Neuronal stem cell (in vitro differentiated cells): Measurements from ENCODE around the gene IARS2.
"Not testable (repeated sequence)": the region's sequence is repeated elsewhere in the genome, so short reads cannot be mapped to it uniquely, and the experiment has no call there.

ENCODE experiments used
- DNase-seq: peaks from one replicate; pipeline ENCODE4 v3.0.0-alpha.2; 2013; ENCODE audit warnings: low spot score
- H2AFZ ChIP-seq: one replicate; pipeline ENCODE4 v1.6.1; 2013; ENCODE audit warnings: mild to moderate bottlenecking, low read length, inconsistent platforms
- H2AK5ac ChIP-seq: 2 replicates; pipeline ENCODE4 v1.6.1; 2013; ENCODE audit warnings: low read depth, mild to moderate bottlenecking, inconsistent platforms, low read length, moderate library complexity, mixed read lengths
- H2BK120ac ChIP-seq: 2 replicates; pipeline ENCODE4 v1.6.1; 2013; ENCODE audit warnings: low read depth, mild to moderate bottlenecking, inconsistent platforms, low read length, moderate library complexity, mixed read lengths
- H2BK12ac ChIP-seq: one replicate; pipeline ENCODE4 v1.6.1; 2013; ENCODE audit warnings: low read length, inconsistent platforms
- H2BK15ac ChIP-seq: 2 replicates; pipeline ENCODE4 v1.6.1; 2013; ENCODE audit warnings: mild to moderate bottlenecking, low read length, inconsistent platforms, mixed read lengths
- H2BK5ac ChIP-seq: one replicate; pipeline ENCODE4 v1.6.1; 2013; ENCODE audit warnings: inconsistent platforms, mild to moderate bottlenecking, low read length, moderate library complexity
- H3K14ac ChIP-seq: one replicate; pipeline ENCODE4 v1.6.1; 2013; ENCODE audit warnings: low read length, inconsistent platforms
- H3K18ac ChIP-seq: 2 replicates; pipeline ENCODE4 v1.6.1; 2013; ENCODE audit warnings: low read length, inconsistent platforms
- H3K23ac ChIP-seq: 2 replicates; pipeline ENCODE4 v1.6.1; 2013; ENCODE audit warnings: low read depth, mild to moderate bottlenecking, mixed read lengths, low read length, inconsistent platforms; ENCODE audit not compliant: poor library complexity
- H3K27ac ChIP-seq: replicated peaks from 3 replicates; pipeline ENCODE4 v1.5.1; 2013; ENCODE audit warnings: low read length, inconsistent platforms
- H3K27me3 ChIP-seq, 3 experiments: 2 replicates each; pipeline ENCODE4 v1.6.1; 2013; ENCODE audit warnings: low read length in 3 of 3, mild to moderate bottlenecking in 2 of 3, inconsistent platforms in 1 of 3, low read depth in 1 of 3, mixed read lengths in 1 of 3, moderate library complexity in 1 of 3; ENCODE audit not compliant: control insufficient read depth in 3 of 3, insufficient read depth in 3 of 3
- H3K36me3 ChIP-seq, 2 donors: replicated peaks in 1 of 2; 2 replicates each; pipeline ENCODE4 v1.6.1; 2013; ENCODE audit warnings: low read length in 2 of 2; ENCODE audit not compliant: control insufficient read depth in 2 of 2, insufficient read depth in 2 of 2
- H3K4ac ChIP-seq: 2 replicates; pipeline ENCODE4 v1.6.1; 2013; ENCODE audit warnings: inconsistent platforms, mild to moderate bottlenecking, low read length, moderate library complexity
- H3K4me1 ChIP-seq, 2 donors: 1 replicate in 1 of 2; 2 replicates in 1 of 2; pipeline ENCODE4 v1.6.1; 2013; ENCODE audit warnings: low read length in 2 of 2, low read depth in 1 of 2; ENCODE audit not compliant: control insufficient read depth in 2 of 2, insufficient read depth in 1 of 2
- H3K4me2 ChIP-seq: one replicate; pipeline ENCODE4 v1.6.1; 2013; ENCODE audit warnings: mild to moderate bottlenecking, low read length, inconsistent platforms; ENCODE audit not compliant: insufficient read depth, poor library complexity, severe bottlenecking
- H3K4me3 ChIP-seq, 2 donors: 2 replicates each; pipeline ENCODE4 v1.5.1; 2013; ENCODE audit warnings: low read length in 2 of 2, mild to moderate bottlenecking in 2 of 2, inconsistent platforms in 1 of 2, moderate library complexity in 1 of 2
- H3K79me1 ChIP-seq: one replicate; pipeline ENCODE4 v1.6.1; 2013; ENCODE audit warnings: low read depth, mild to moderate bottlenecking, inconsistent platforms, low read length, moderate library complexity
- H3K9ac ChIP-seq: one replicate; pipeline ENCODE4 v1.6.1; 2013; ENCODE audit warnings: mild to moderate bottlenecking, low read depth, low read length, inconsistent platforms; ENCODE audit not compliant: poor library complexity
- H3K9me3 ChIP-seq, 2 donors: replicated peaks in 1 of 2; 2 replicates each; pipeline versions ENCODE3 to v1.6.1; 2013; ENCODE audit warnings: low read length in 2 of 2, mild to moderate bottlenecking in 2 of 2, inconsistent platforms in 1 of 2, low read depth in 1 of 2, mixed read lengths in 1 of 2, moderate library complexity in 1 of 2; ENCODE audit not compliant: control insufficient read depth in 2 of 2, insufficient read depth in 1 of 2
- H4K8ac ChIP-seq: one replicate; pipeline ENCODE4 v1.6.1; 2013; ENCODE audit warnings: low read depth, mild to moderate bottlenecking, inconsistent platforms, low read length, moderate library complexity
- H4K91ac ChIP-seq: one replicate; pipeline ENCODE4 v1.6.1; 2013; ENCODE audit warnings: low read length, low read depth, mild to moderate bottlenecking, inconsistent platforms; ENCODE audit not compliant: poor library complexity
- WGBS, 2 donors: extraction: QIAGEN DNeasy Blood & Tissue Kit; methylation state at CpG; one replicate each; pipeline ENCODE4 v1.1.7; 2013; ENCODE audit warnings: missing lambda C conversion rate in 2 of 2, mixed read lengths in 1 of 2; ENCODE audit not compliant: insufficient read length in 2 of 2, insufficient replicate concordance in 1 of 2; ENCODE audit errors: extremely low coverage in 2 of 2; 5-methylcytosine and 5-hydroxymethylcytosine counted together

IARS2 gene

DNA sequence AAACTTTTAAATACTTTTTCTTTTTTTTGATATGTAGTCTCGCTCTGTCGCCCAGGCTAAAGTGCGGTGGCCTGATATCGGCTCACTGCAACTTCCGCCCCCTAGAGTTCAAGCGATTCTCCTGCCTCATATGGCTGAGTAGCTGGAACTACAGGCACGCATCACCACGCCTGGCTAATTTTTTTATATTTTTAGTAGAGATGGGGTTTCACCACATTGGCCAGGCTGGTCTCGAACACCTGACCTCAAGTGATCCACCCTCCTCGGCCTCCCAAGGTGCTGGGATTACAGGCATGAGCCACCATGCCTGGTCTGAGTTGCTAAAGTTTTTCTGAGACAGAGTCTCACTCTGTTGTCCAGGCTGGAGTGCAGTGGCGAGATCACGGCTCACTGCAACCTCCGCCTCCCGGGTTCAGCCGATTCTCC is 7.7 kb upstream of the IARS2 start:
- no CpG with 5 or more reads among the region's 15 CpGs for WGBS, 2 donors
- not testable (repeated sequence) for H4K91ac ChIP-seq, H3K14ac ChIP-seq, H3K4me1 ChIP-seq, H3K18ac ChIP-seq, H3K9me3 ChIP-seq, H3K36me3 ChIP-seq, H3K4ac ChIP-seq, H2BK120ac ChIP-seq, H2BK12ac ChIP-seq, H3K4me2 ChIP-seq, H3K27ac ChIP-seq, H3K9ac ChIP-seq, H3K79me1 ChIP-seq, H2BK5ac ChIP-seq, DNase-seq, H3K27me3 ChIP-seq, H2BK15ac ChIP-seq, H4K8ac ChIP-seq, H3K23ac ChIP-seq, H2AK5ac ChIP-seq, H2AFZ ChIP-seq, H3K4me3 ChIP-seq

DNA sequence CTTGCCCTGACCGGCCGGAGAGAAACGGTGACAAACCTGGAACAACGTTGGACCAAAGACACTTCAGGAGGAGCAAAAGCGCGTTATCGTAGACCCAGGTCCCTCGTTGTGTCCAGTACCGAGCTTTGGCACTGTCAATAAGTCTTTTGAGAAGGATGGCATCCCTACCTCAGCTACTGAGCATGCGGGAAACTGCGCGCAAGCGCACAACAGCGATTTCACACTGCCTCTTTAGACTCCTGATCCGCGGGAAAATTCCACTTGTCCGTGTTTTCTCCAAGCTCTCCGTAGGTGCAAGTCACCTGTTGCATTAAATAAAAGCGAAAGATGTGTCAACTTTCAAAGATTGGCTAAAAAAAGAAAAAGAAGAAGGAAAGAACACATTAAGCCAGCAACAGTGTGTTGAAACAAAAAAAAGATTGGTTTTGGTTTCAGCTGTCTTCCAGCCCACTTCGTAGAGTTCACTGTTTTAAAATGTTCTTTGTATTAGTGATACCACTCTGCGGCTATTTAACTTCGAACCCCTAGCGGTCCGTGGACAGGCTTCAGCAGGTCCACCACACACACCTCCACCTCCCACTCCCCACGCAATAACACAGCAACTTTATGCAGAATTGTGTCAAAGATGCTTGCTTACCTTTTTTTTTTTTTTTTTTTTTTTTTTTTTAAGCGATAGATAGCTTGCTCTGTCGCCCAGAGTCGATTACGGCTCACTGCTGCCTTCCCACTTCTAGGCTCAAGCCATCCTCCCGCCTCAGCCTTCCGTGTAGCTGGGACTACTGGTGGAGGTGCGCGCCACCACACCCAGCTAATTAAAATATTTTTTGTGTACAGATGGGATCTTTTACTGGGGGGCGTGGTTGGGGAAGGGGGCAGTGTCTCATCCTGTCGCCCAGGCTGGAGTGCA is 4.0 kb upstream of the IARS2 start, which contains the start of gene BPNT1:
Gene BPNT1, minus strand, starts transcription at position 139 of the 907 bp plus-strand sequence. CDS start 9,942 bp downstream, outside the sequence.
- Histone ChIP-seq H3K36me3 (peaks cover 0 to 3% of the 10 kb centered on the region in 2 donors), H2AFZ (peak within 1 kb of the TSS; percentile 83), H3K27ac (no peak within 1 kb of the TSS), H3K4me2 (peak within 1 kb of the TSS; percentile 58), H3K4me3 (peak within 1 kb of the TSS; percentile 53 to 81), H3K23ac (no peak within 1 kb of the TSS), H3K27me3 (no peaks in the 10 kb centered on the region), H3K14ac (no peak within 1 kb of the TSS), H2BK12ac (no peak within 1 kb of the TSS), H3K9ac (no peak within 1 kb of the TSS), H3K9me3 (no peaks in the 10 kb centered on the region), H3K79me1 (peaks cover 2% of the 10 kb centered on the region), H3K4me1 (peaks cover 0 to 4% of the 10 kb centered on the region in 2 donors), H2BK120ac (no peak within 1 kb of the TSS), H3K18ac (peak within 1 kb of the TSS; percentile 78), H2BK15ac (no peak within 1 kb of the TSS), H3K4ac (no peak within 1 kb of the TSS), H4K91ac (no peak within 1 kb of the TSS), H4K8ac (no peak within 1 kb of the TSS), H2BK5ac (no peak within 1 kb of the TSS), H2AK5ac (no peak within 1 kb of the TSS)
- no CpG with 5 or more reads among the region's 35 CpGs for WGBS, 2 donors
- peak; percentile 95 for DNase-seq

DNA sequence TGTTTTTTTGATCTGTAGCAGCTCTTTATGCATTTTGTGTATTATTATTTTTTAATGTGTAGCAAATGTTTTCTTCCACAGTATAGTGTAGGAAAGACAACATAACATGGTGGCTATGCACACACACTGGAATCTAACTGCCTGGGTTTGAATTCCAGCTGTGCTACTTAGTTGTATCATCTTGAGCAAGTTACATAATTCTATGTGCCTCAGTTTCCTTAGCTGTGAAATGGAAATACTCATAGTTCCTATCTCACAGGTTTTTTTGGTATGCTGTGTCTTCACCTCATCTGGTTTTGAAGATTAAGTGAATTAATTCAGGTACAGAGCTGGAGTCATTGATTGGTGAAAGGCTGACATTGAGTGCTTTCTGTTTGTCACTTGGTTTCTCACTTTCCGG is 1.2 kb upstream of the IARS2 start:
- H2AFZ ChIP-seq = peak overlapping the region; percentile 86
- H3K4ac ChIP-seq = no peak overlapping the region
- H3K4me1 ChIP-seq = peaks cover 3 to 4% of the 10 kb centered on the region in 2 donors
- peaks cover 2% of the 10 kb centered on the region for H3K79me1 ChIP-seq
- H3K27ac ChIP-seq = no peak overlapping the region
- no peaks in the 10 kb centered on the region for H3K9me3 ChIP-seq
- H4K8ac ChIP-seq = no peak overlapping the region
- H3K9ac ChIP-seq = no peak overlapping the region
- no peak overlapping the region for H3K23ac ChIP-seq
- no peak overlapping the region for H3K4me2 ChIP-seq
- DNase-seq = no peak
- H3K4me3 ChIP-seq = no peak overlapping the region
- no peak overlapping the region for H3K18ac ChIP-seq
- no peak overlapping the region for H2BK120ac ChIP-seq
- H2BK12ac ChIP-seq = no peak overlapping the region
- WGBS, 2 donors = no CpG with 5 or more reads among the region's 1 CpG
- no peak overlapping the region for H2BK5ac ChIP-seq
- H3K27me3 ChIP-seq = no peaks in the 10 kb centered on the region
- H3K14ac ChIP-seq = no peak overlapping the region
- H2BK15ac ChIP-seq = no peak overlapping the region
- no peak overlapping the region for H4K91ac ChIP-seq
- H2AK5ac ChIP-seq = no peak overlapping the region
- peaks cover 2 to 20% of the 10 kb centered on the region in 2 donors for H3K36me3 ChIP-seq

DNA sequence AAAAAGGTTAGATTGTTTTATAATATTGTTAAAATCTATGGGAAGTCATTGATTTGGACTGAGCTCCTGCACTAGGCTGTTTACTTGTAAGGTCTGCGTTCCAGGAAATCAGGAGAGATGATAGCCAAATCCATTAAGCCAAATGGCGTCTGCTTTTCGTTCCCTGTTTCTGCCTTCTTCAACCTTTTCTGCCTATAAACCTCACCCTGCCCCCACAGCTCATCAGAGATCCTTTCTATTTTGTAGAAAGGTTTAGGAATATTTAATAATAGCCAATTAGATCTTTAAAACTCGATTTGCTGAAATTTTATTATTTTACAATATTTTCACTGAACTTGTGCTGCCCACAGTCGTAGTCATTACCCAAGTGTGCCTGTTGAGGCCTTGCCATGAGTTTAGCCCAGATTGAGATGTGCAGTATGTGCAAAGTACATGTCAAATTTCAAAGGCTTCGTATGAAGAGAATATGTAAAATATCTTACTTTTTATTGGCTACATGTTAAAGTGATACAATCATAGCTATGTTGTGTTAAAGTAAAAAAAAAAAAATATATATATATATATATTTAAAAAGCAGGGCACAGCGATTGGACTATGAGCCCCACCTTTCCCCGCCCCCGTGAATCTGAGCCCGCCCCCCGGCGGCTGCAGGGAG is 444 bp upstream of the IARS2 start:
- no peak overlapping the region for H4K91ac ChIP-seq
- H3K79me1 ChIP-seq = peaks cover 2% of the 10 kb centered on the region
- DNase-seq = no peak
- peak overlapping the region in 1 of 2 donors; percentile 97 for H3K4me3 ChIP-seq
- no peak overlapping the region for H3K9ac ChIP-seq
- no peak overlapping the region for H3K18ac ChIP-seq
- no peak overlapping the region for H4K8ac ChIP-seq
- no peak overlapping the region for H2BK120ac ChIP-seq
- H2AK5ac ChIP-seq = no peak overlapping the region
- no peak overlapping the region for H2BK5ac ChIP-seq
- H3K36me3 ChIP-seq = peaks cover 4 to 26% of the 10 kb centered on the region in 2 donors
- no peak overlapping the region for H3K14ac ChIP-seq
- no peaks in the 10 kb centered on the region for H3K27me3 ChIP-seq
- peak overlapping the region; percentile 100 for H2AFZ ChIP-seq
- no peak overlapping the region for H3K4me2 ChIP-seq
- no peak overlapping the region for H3K4ac ChIP-seq
- WGBS, 2 donors = no CpG with 5 or more reads among the region's 12 CpGs
- no peak overlapping the region for H2BK12ac ChIP-seq
- H3K9me3 ChIP-seq = no peaks in the 10 kb centered on the region
- no peak overlapping the region for H3K23ac ChIP-seq
- H3K4me1 ChIP-seq = peaks cover 3 to 4% of the 10 kb centered on the region in 2 donors
- no peak overlapping the region for H2BK15ac ChIP-seq
- H3K27ac ChIP-seq = no peak overlapping the region
